Measurements from ENCODE around the gene SLC28A3. TPM values are rescaled to one million over a fixed set of nuclear protein-coding genes. Genes with fewer than 3 reads are reported as not detected.

SLC28A3 gene
- total RNA-seq, 2 experiments from 2014 or later, result 0.23 to 0.31 TPM

GRCh38 chr9:84271921-84272556 is 68.5 kb downstream of the SLC28A3 start:
- no peak for TF ChIP-seq CTCF (IDR thresholded peaks at IDR 0.05)
- Mint-ChIP-seq H3K4me1 (ENCODE audit: low read depth) (peaks cover 10% of the 10 kb centered on the region), H3K27ac (no peak overlapping the region), H3K4me3 (peak overlapping the region; percentile 73), H3K27me3 (peaks cover 44% of the 10 kb centered on the region), H3K9me3 (no peaks in the 10 kb centered on the region), H3K36me3 (ENCODE audit: low read depth) (no peaks in the 10 kb centered on the region)
- intact Hi-C loops (cut with micrococcal nuclease), result no loop called here
- ChIA-PET CTCF (interaction anchor here (1.1 to 4.9 kb wide), 2 partner anchors 11 kb away, joined by 3 to 27 read pairs; no protein-coding TSS in a partner anchor), POLR2A (interaction anchor here (1.3 to 1.6 kb wide), 2 partner anchors 14 to 24 kb away, joined by 3 to 5 read pairs; no protein-coding TSS in a partner anchor)
- DNase-seq (no peak), ATAC-seq (no peak)

- ChIA-PET POLR2A (interaction anchor here (1.3 to 1.6 kb wide), 2 partner anchors 14 to 24 kb away, joined by 3 to 5 read pairs; no protein-coding TSS in a partner anchor), CTCF (interaction anchor here (1.1 to 4.9 kb wide), 2 partner anchors 11 kb away, joined by 3 to 27 read pairs; no protein-coding TSS in a partner anchor)
- H3K9me3 Mint-ChIP-seq, result no peaks in the 10 kb centered on the region
- DNase-seq (peak; percentile 87), ATAC-seq (peak; percentile 96)
- intact Hi-C loops (cut with micrococcal nuclease), result no loop called here
- TF ChIP-seq CTCF (IDR thresholded peaks at IDR 0.05), result no peak
- H3K27me3 Mint-ChIP-seq, result peaks cover 44% of the 10 kb centered on the region
- no peaks in the 10 kb centered on the region for H3K36me3 Mint-ChIP-seq (ENCODE audit: low read depth)
- H3K27ac Mint-ChIP-seq, result peak overlapping the region; percentile 60
- peak overlapping the region; percentile 73 for H3K4me3 Mint-ChIP-seq
- H3K4me1 Mint-ChIP-seq (ENCODE audit: low read depth), result peaks cover 12% of the 10 kb centered on the region
These were observed 69.0 kb downstream of the SLC28A3 start for GRCh38 chr9:84271531-84271900.

- Mint-ChIP-seq H3K36me3 (ENCODE audit: low read depth) (no peaks in the 10 kb centered on the region), H3K4me1 (ENCODE audit: low read depth) (peaks cover 17% of the 10 kb centered on the region), H3K27me3 (peaks cover 44% of the 10 kb centered on the region), H3K27ac (peak overlapping the region; percentile 60), H3K4me3 (peak overlapping the region; percentile 73), H3K9me3 (no peaks in the 10 kb centered on the region)
- ChIA-PET POLR2A (interaction anchor here (1.3 to 1.6 kb wide), 2 partner anchors 15 to 25 kb away, joined by 3 to 5 read pairs; no protein-coding TSS in a partner anchor), CTCF (interaction anchor here (0.9 to 4.9 kb wide), 3 partner anchors 10 to 23 kb away, joined by 3 to 27 read pairs (median 3); no protein-coding TSS in a partner anchor)
- DNase-seq (no peak), ATAC-seq (peak; percentile 34)
- intact Hi-C loops (cut with micrococcal nuclease), result no loop called here
- TF ChIP-seq CTCF (IDR thresholded peaks at IDR 0.05), result no peak
These were observed 69.6 kb downstream of the SLC28A3 start for GRCh38 chr9:84270847-84271530.

GRCh38 chr9:84266087-84266561 is 74.4 kb downstream of the SLC28A3 start:
- Mint-ChIP-seq H3K36me3 (ENCODE audit: low read depth) (no peaks in the 10 kb centered on the region), H3K27ac (no peak overlapping the region), H3K4me1 (ENCODE audit: low read depth) (peaks cover 13% of the 10 kb centered on the region), H3K4me3 (peak overlapping the region; percentile 4), H3K9me3 (no peaks in the 10 kb centered on the region), H3K27me3 (peaks cover 15% of the 10 kb centered on the region)
- intact Hi-C loops (cut with micrococcal nuclease), result loop anchor here (10.0 kb wide), 1 partner anchor 49 kb away; no protein-coding TSS in a partner anchor
- DNase-seq (peak; percentile 11), ATAC-seq (peak; percentile 69)
- ChIA-PET POLR2A (interaction anchor here (1.0 kb wide), 2 partner anchors 11 to 28 kb away, joined by 3 read pairs; no protein-coding TSS in a partner anchor), CTCF (interaction anchor here (0.6 to 3.8 kb wide), 5 partner anchors 19 to 93 kb away, joined by 3 to 19 read pairs (median 4); no protein-coding TSS in a partner anchor)
- TF ChIP-seq CTCF (IDR thresholded peaks at IDR 0.05), result no peak

Measured in activated CD8-positive, alpha-beta T cell treated with anti-CD3 and anti-CD28 coated beads for 36 hours (primary cell).